Measurements from ENCODE around the gene CFAP46. TPM values are rescaled to one million over a fixed set of nuclear protein-coding genes. Genes with fewer than 3 reads are reported as not detected.
"Not testable (repeated sequence)": the region's sequence is repeated elsewhere in the genome, so short reads cannot be mapped to it uniquely, and the experiment has no call there.

The CFAP46 gene
- total RNA-seq, 1 experiment from 2014 or later: 2.7 TPM

DNA sequence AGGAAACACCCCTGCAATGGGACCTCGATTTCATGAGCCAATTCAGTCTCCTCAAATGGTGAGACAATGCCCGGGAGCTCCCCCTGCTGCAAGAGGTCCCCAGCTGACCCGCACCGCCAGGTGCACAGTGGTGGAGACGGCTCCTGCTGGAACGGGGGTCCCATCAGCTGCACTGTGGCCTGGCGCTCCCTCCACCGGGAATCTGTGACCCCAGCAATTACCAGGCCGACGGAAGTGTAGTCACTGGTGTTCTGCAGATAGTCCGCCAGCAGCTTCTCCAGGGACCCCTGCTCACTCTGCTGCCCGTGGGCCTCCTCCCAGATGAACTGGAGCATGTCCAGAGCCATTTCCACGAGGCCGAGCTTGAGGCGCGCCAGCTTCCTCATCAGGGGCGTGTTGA lies 91.5 kb downstream of the CFAP46 start:
- DNase-seq (ENCODE audit: extremely low read depth, low read depth): no peak

DNA sequence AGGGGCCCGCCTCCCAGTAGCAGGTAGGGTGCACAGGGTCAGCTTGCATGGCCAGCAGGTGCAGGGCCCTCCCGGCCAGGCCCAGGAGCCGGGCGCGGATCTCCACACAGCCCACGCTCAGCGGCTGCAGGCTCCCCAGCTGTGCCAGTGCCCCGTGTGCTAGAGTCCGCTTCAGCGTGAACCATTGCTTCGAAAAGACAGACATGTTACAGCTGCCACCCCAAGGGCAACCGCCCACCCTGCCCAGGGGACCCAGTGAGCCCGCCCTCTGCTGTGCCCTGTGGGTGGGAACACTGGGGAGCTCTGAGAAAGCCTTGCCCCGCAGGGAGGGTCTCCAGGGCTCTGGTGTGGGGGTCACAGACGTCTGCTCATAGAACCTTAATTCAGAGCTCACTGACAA lies 92.1 kb downstream of the CFAP46 start:
- no peak for DNase-seq (ENCODE audit: extremely low read depth, low read depth)

DNA sequence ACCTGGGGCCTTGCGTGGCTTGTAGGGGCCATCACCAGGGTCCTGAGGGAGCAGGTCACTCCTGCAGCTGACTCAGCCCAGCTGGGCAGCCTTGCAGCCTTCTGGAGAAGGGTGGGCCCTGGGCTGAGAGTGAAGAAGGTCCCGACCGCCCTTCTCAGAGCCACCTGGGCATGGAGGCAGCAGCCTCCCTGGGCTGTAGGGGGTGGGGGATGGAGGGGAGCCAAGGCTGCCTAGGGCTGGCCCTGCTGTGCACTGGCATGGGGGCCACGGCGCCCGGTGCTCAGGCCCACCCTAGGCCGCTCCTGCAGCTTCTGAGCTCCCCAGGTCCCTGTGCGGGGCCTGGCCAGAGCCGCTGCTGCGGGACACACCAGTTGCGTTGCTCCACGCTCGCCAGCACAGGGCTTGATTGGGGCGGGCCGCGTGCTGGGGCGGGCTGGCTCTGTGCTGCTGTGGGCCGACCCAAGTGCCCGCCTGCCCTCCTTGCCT lies 92.8 kb downstream of the CFAP46 start:
- no peak for DNase-seq (ENCODE audit: extremely low read depth, low read depth)

- DNase-seq (ENCODE audit: extremely low read depth, low read depth): no peak
Measured at GRCh38 chr10:132848951-132849545, 93.3 kb downstream of the CFAP46 start.

DNA sequence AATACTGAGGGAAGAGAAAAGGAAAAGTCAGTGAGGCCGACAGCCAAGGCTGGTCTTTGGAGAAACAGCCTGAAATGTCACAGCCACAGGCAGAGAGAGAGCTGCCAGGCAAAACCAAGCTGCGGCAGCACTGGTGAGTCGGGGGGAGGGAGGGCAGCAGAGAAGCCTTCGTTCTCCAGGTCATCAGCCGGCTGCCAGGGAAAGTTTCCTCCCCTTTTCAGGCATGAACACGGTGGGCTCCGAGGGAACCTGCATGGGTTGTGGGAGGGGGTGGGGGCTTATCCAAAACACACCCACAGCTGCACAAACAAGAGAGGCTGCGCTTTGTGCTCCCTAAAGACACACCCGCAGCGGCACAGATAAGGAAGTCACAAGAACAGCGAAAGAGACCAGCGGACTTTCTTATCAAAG lies 94.1 kb downstream of the CFAP46 start:
- DNase-seq (ENCODE audit: extremely low read depth, low read depth): no peak

GRCh38 chr10:132847856-132848255 lies 94.5 kb downstream of the CFAP46 start:
- no peak for DNase-seq (ENCODE audit: extremely low read depth, low read depth)

DNA sequence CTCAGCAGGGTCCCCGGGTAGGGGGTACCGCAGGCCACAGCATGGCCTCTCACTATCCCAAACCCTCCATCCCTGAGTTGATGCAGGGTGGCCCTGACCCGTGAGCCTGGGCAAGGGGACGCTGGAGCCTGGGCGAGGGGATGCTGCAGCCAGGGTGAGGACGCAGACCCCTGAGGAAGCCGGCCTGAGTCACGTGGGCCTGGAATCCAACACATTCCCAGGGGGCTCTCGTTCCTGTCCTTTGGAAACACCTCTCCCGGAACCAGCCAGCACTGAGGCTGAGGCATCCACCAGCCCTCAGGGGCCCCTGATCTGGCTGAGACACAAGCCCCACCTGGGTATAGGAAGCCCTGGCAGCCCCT lies 95.0 kb downstream of the CFAP46 start:
- DNase-seq (ENCODE audit: extremely low read depth, low read depth): no peak

DNA sequence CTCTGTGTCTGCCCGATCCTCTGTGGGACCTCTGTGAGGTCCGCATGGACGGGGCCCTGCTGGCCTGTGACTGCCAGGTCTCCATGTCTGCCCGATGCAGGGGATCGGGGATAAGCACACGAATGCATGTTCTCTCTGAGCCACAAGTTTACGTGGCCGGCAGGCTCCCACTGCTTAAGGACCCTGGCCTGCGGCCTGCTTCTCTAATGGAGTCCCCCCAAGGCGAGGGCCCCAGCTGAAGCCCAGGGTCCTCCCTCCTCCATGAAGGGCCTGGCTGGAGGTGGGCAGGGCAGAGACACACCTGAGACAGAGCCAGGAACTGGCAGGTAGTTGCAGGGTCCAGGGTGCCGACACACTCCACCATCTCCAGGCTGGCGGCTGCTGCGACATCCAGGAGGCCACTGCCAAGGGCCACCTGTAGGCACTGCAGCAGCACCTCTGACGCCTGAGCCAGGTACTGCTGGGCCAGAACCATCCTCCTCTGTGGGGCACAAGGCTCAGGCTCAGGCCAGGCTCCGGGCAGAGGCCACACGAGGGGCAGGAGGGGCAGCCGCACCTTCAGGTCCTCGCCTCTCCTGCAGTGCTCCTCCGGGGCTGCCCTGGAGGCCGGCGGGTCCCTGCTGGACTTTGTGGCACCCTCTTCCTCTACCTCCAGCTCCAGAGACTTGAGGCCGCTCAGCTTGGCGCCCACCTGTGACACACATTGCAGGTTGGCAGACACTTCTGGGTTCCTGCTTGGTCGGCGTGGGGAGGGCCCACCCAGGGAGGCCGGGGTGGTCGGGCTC lies 95.5 kb downstream of the CFAP46 start:
- DNase-seq (ENCODE audit: extremely low read depth, low read depth): no peak

DNA sequence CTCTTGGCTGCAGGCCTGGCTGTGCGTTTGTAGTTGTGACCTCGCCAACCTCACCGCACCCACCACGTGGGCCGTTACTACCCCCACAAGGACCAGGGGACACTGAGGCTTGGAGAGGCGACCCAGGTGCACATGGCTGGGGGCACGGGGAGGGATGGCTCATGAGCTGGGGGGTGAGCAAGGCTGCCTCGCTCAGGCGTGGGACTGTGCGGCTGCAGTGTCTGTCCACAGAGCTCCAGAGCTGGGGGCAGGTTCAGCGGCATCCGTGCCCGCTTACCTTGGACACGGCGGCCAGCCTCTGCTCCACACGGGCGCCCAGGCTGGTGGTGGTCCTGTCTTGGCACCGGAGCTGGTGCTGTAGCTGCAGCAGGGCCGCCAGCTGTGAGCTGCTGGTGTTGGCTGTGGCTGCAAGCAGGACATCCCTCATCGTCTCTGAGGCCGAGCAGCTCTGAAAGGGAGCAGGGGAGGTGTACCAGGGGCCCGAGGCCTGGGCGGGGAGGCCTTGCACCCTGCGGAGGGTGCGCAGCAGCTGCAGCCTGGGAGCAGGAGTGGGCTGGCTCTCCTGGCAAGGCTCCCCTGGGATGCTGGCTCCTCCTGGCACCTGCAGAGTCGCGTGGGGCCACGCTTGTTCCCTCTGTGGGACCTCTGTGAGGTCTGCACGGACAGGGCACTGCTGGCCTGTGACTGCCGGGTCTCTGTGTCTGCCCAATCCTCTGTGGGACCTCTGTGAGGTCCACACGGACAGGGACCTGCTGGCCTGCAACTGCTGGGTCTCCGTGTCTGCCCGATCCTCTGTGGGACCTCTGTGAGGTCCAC lies 96.4 kb downstream of the CFAP46 start:
- no peak for DNase-seq (ENCODE audit: extremely low read depth, low read depth)

- DNase-seq (ENCODE audit: extremely low read depth, low read depth): no peak
Measured at GRCh38 chr10:132845041-132845551, 97.3 kb downstream of the CFAP46 start.

DNA sequence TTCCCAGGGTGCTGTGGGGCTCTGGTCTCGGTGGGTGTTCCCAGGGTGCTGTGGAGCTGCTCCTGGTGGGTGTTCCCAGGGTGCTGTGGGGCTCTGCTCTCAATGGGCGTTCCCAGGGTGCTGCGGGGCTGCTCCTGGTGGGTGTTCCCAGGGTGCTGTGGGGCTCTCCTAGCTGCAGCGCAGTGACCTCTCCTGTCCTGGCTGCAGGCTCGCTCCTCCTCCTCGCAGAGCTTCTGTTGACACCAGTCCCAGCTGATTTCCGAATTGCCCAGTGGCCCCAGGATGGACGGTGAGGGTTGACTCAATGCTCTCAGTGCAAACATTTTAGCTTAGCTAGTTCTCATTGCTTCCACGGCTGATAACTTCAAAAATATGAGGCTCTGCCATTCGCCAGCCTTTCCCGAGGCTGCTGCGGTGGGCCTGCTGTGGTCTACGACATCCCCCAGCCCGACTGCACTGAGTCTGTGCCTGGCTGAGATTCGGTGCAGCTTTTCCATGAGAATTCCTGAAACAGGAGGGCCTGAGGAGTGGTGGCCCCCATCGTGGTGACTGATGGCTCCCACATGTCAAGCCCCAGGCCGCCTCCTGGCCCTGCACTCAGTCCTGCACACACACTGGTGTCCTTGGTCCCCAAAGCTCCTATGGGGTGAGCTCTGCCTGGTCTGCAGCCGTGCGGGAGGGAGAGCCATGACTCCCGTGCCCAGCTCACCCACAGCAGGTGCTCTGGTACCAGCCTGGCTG lies 98.1 kb downstream of the CFAP46 start:
- DNase-seq (ENCODE audit: extremely low read depth, low read depth): no peak

GRCh38 chr10:132843276-132843675 lies 99.1 kb downstream of the CFAP46 start:
- DNase-seq (ENCODE audit: extremely low read depth, low read depth): not testable (repeated sequence)

DNA sequence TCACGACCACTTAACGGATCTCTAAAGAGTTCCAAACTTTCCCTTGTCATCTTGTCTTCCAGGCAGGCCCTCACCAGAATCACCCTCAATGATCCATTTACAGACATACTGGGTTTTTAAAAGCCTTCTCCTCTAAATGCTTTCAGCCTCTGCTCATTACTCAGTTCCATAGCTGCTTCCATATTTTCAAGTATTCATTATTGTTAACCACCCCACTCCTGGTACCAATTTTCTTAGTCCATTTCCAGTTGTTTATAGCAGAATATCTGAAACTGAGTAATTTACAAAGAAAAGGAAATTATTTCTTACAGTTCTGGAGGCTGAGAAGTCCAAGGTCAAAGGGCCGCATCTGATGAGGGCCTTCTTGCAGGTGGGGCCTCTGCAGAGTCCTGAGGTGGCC lies 100.0 kb downstream of the CFAP46 start:
- DNase-seq (ENCODE audit: extremely low read depth, low read depth): no peak

GRCh38 chr10:132841615-132841975 lies 100.8 kb downstream of the CFAP46 start:
- no peak for DNase-seq (ENCODE audit: extremely low read depth, low read depth)

DNA sequence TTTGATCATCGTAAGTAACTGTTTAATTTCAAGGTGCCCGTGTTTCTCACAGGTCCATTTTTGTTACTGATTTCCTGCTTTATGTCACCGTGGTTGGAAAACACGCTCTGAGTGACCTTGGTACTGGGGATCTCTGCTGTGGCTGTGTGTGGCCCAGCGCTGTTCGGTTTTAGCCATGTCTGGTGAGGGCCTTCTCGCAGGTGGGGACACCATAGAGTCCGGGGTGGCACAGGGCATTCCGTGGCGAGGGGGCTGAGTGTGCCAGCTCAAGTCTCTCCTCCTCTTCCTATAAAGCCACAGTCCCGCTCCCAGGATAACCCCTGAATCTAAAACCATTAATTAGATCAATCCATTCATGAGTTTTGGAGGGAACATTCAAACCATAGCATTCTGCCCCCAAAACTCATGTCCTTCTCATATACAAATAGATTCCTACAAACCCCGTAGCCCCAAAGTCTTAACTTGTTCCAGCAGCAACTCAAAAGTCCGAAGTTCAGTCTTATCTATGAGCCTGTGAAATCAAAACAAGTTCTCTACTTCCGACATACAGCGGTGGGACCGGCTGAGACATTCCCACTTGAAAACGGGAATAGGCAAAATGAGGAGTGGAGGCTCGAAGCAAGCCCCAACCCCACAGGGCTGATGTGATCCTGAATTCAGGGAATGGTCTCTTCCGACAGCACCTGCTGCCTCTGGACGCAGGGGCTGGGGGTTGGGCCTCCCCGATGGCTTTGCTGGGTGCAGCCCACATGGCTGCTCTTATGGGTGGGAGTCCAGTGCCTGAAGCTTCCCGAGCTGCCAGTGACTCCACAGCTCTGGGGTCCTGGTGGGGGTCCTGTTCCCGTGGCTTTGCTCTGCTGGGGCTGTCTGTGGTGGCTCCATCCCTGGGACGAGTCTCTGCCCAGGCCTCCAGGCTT lies 101.4 kb downstream of the CFAP46 start:
- DNase-seq (ENCODE audit: extremely low read depth, low read depth): no peak

- DNase-seq (ENCODE audit: extremely low read depth, low read depth): no peak
Measured at GRCh38 chr10:132839061-132839460, 103.3 kb downstream of the CFAP46 start.

DNA sequence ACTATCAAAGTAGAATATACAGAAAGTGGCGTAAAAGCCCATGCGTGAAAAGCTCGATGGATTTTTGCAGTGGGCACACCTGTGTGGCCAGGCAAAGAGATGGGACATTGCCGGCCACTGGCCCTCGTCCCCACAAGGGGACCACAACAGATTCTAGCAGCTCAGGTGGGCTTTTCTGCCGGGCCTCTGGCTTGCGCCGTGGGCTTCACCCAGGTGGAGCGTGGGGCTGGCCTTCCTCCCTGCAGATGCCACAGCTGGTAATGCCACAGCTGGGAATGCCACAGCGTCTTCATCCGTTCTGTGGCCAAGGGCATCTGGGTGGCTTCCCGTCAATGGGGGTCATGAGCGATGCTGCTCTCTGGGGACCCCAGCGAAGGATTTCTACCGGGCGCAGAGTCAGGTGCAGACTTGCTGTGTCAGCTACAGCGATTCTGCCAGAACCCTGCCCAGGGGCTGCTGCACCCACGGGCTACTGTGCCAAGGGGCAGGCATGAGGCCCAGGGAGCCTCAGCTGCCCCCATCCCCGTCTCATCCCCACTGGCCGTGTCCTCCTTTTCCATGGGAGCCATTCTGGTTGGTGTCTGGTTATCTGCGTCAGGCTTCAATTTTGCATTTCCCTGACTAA lies 103.9 kb downstream of the CFAP46 start:
- DNase-seq (ENCODE audit: extremely low read depth, low read depth): no peak

- DNase-seq (ENCODE audit: extremely low read depth, low read depth): no peak
Measured at GRCh38 chr10:132837905-132838304, 104.5 kb downstream of the CFAP46 start.
